HL-60/S4 (cell line): Measurements from ENCODE around the gene GMDS.
"Not testable (repeated sequence)": the region's sequence is repeated elsewhere in the genome, so short reads cannot be mapped to it uniquely, and the experiment has no call there.

ENCODE experiments used
- in situ Hi-C: fragments of 300-500 bp; cut with MboI; formaldehyde crosslinking; loops from 2 replicates; pipeline ENCODE4 v1.14.3; 2022; ENCODE audit warnings: low sequenced_read_pairs

The GMDS gene

GRCh38 chr6:1764397-1764987 is 480.9 kb downstream of the GMDS start:
- in situ Hi-C loops, result no loop called here

GRCh38 chr6:1763404-1763803 is 482.0 kb downstream of the GMDS start:
- in situ Hi-C loops, result no loop called here

- in situ Hi-C loops, result no loop called here
Observed at GRCh38 chr6:1762203-1762602, 483.2 kb downstream of the GMDS start.

- in situ Hi-C loops, result no loop called here
Observed at GRCh38 chr6:1761477-1761877, 483.9 kb downstream of the GMDS start.

GRCh38 chr6:1760876-1761275 is 484.5 kb downstream of the GMDS start:
- in situ Hi-C loops, result no loop called here

GRCh38 chr6:1759870-1760269 is 485.5 kb downstream of the GMDS start:
- in situ Hi-C loops, result no loop called here

GRCh38 chr6:1758076-1758679 is 487.2 kb downstream of the GMDS start:
- in situ Hi-C loops, result no loop called here

GRCh38 chr6:1757131-1757530 is 488.3 kb downstream of the GMDS start:
- in situ Hi-C loops, result no loop called here

GRCh38 chr6:1756472-1757129 is 488.8 kb downstream of the GMDS start:
- in situ Hi-C loops, result no loop called here

- in situ Hi-C loops, result not testable (repeated sequence)
Observed at GRCh38 chr6:1751063-1751462, 494.3 kb downstream of the GMDS start.

GRCh38 chr6:1749041-1749440 is 496.4 kb downstream of the GMDS start:
- in situ Hi-C loops, result no loop called here

GRCh38 chr6:1747531-1747930 is 497.9 kb downstream of the GMDS start:
- in situ Hi-C loops, result no loop called here

- in situ Hi-C loops, result no loop called here
Observed at GRCh38 chr6:1747003-1747402, 498.4 kb downstream of the GMDS start.

- in situ Hi-C loops, result no loop called here
Observed at GRCh38 chr6:1745814-1746213, 499.6 kb downstream of the GMDS start.

- in situ Hi-C loops, result no loop called here
Observed at GRCh38 chr6:1744543-1744942, 500.9 kb downstream of the GMDS start.

GRCh38 chr6:1739680-1740079 is 505.7 kb downstream of the GMDS start:
- in situ Hi-C loops, result no loop called here

- in situ Hi-C loops, result no loop called here
Observed at GRCh38 chr6:1739220-1739619, 506.2 kb downstream of the GMDS start.

GRCh38 chr6:1738558-1739081 is 506.8 kb downstream of the GMDS start:
- in situ Hi-C loops, result no loop called here

GRCh38 chr6:1737463-1738311 is 507.7 kb downstream of the GMDS start:
- in situ Hi-C loops, result no loop called here

GRCh38 chr6:1736346-1737105 is 508.9 kb downstream of the GMDS start:
- in situ Hi-C loops, result no loop called here
